GM12878 (cell line): ENCODE data around the gene MINPP1. TPM values are rescaled to one million over a fixed set of nuclear protein-coding genes. Genes with fewer than 3 reads are reported as not detected.

ENCODE experiments used
- ATAC-seq: fragments of 200-7000 bp; cut with Tn5 transposase; 3 replicates; pipeline ENCODE4 v1.9.1; 2020; ENCODE audit warnings: mild to moderate bottlenecking, moderate library complexity
- BruUV-seq: library from RNA; stranded (reverse); fragments of 400-500 nt; replicated peaks from 2 replicates; lab custom pipeline; 2021; lab: Mats Ljungman, UMichigan
- CTCF ChIA-PET: fragments of 300-600 bp; sonication (Branson Sonifier 250); formaldehyde crosslinking; extraction: SDS; loops from one replicate; lab custom pipeline; 2021; ENCODE audit warnings: inconsistent platforms; lab: Yijun Ruan, JAX
- POLR2A ChIA-PET: fragments of 350-600 bp; formaldehyde crosslinking; extraction: SDS; loops from one replicate; lab custom pipeline; 2021; ENCODE audit warnings: inconsistent platforms; lab: Charles Lee
- RAD21 ChIA-PET: fragments of 300-600 bp; sonication (Branson Sonifier 250); formaldehyde crosslinking; loops from one replicate; lab custom pipeline; 2023; ENCODE audit warnings: antibody characterized with exemption; ENCODE audit not compliant: unreplicated experiment; lab: Charles Lee
- SMC1A ChIA-PET: fragments of 300-600 bp; sonication (Branson Sonifier 250); formaldehyde crosslinking; loops from one replicate; lab custom pipeline; 2023; ENCODE audit not compliant: unreplicated experiment, uncharacterized antibody; lab: Charles Lee
- DNase-seq: peaks from one replicate; pipeline ENCODE4 v3.0.0-alpha.2; 2011; ENCODE audit warnings: low read depth, low spot score
- FAIRE-seq: peaks from 3 replicates; lab custom pipeline; 2011; peaks lifted over from hg19 to GRCh38; lab: Jason Lieb, UNC
- H2AFZ ChIP-seq: 2 replicates; pipeline ENCODE4 v1.6.0; 2011; ENCODE audit warnings: low read depth, low read length, control low read depth; ENCODE audit not compliant: control insufficient read depth
- H3K27ac ChIP-seq: 2 replicates; pipeline ENCODE4 v1.5.1; 2011; ENCODE audit warnings: control low read depth; ENCODE audit not compliant: control insufficient read depth, insufficient read depth
- H3K27me3 ChIP-seq, 2 experiments: replicated peaks in 1 of 2; 2 replicates each; pipeline versions ENCODE4 v1.6.0 to v1.6.1; 2011; ENCODE audit warnings: low read length in 1 of 2; ENCODE audit not compliant: control insufficient read depth in 2 of 2, insufficient read depth in 2 of 2
- H3K36me3 ChIP-seq, 2 experiments: 2 replicates each; pipeline ENCODE4 v1.5.1; 2011; ENCODE audit warnings: low read length in 1 of 2; ENCODE audit not compliant: control insufficient read depth in 2 of 2, insufficient read depth in 2 of 2
- H3K4me1 ChIP-seq: 2 replicates; pipeline ENCODE4 v1.6.1; 2011; ENCODE audit warnings: mild to moderate bottlenecking, low read length, moderate library complexity, mixed read lengths; ENCODE audit not compliant: control insufficient read depth, insufficient read depth
- H3K4me2 ChIP-seq: 2 replicates; pipeline ENCODE4 v1.6.0; 2011; ENCODE audit warnings: control low read depth; ENCODE audit not compliant: control insufficient read depth, insufficient read depth
- H3K4me3 ChIP-seq: fragments of 200-600 bp; sonication (generic); 2 replicates; pipeline ENCODE4 v1.5.1; 2016
- H3K79me2 ChIP-seq: 2 replicates; pipeline ENCODE4 v1.6.0; 2011; ENCODE audit warnings: low read length; ENCODE audit not compliant: control insufficient read depth, insufficient read depth
- H3K9ac ChIP-seq: 2 replicates; pipeline ENCODE4 v1.8.0; 2011; ENCODE audit warnings: low read length, control low read depth, mixed read lengths; ENCODE audit not compliant: control insufficient read depth, insufficient read depth
- H3K9me3 ChIP-seq: replicated peaks from 3 replicates; pipeline ENCODE4 v1.5.1; 2011; ENCODE audit warnings: mild to moderate bottlenecking, low read length; ENCODE audit not compliant: control insufficient read depth, insufficient read depth
- H4K20me1 ChIP-seq: 2 replicates; pipeline ENCODE4 v1.6.0; 2011; ENCODE audit not compliant: control insufficient read depth, insufficient read depth
- ATF3 ChIP-seq: IDR thresholded peaks from 2 replicates; pipeline ENCODE4 v1.6.1; 2011; ENCODE audit warnings: low read depth, mild to moderate bottlenecking, low read length, moderate library complexity, borderline replicate concordance; ENCODE audit errors: extremely low read depth
- ELK1 ChIP-seq: IDR thresholded peaks from 2 replicates; pipeline ENCODE4 v1.6.1; 2012; ENCODE audit warnings: low read depth, low read length, improper control_type of control experiment
- HDAC2 ChIP-seq: fragments of 200-600 bp; sonication (generic); IDR thresholded peaks from 2 replicates; pipeline ENCODE4 v1.6.1; 2017
- LARP7 ChIP-seq: fragments of 450-650 bp; IDR thresholded peaks from 2 replicates; pipeline ENCODE4 v1.6.1; 2017; ENCODE audit warnings: mild to moderate bottlenecking
- NFYA ChIP-seq: IDR thresholded peaks from 2 replicates; pipeline ENCODE4 v1.6.1; 2011; ENCODE audit warnings: low read depth, mild to moderate bottlenecking, low read length, improper control_type of control experiment, borderline replicate concordance
- RAD21 ChIP-seq: IDR thresholded peaks from 2 replicates; pipeline ENCODE4 v1.6.1; 2011; ENCODE audit warnings: mild to moderate bottlenecking, low read depth, low read length, moderate library complexity; ENCODE audit not compliant: insufficient read depth
- SIX5 ChIP-seq: IDR thresholded peaks from 2 replicates; pipeline ENCODE4 v1.6.1; 2011; ENCODE audit warnings: mild to moderate bottlenecking, low read depth, low read length, moderate library complexity; ENCODE audit not compliant: severe bottlenecking
- TCF12 ChIP-seq: IDR thresholded peaks from 2 replicates; pipeline ENCODE4 v1.6.1; 2011; ENCODE audit warnings: low read depth, mild to moderate bottlenecking, low read length
- TCF7 ChIP-seq: IDR thresholded peaks from 2 replicates; pipeline ENCODE4 v1.6.1; 2014; ENCODE audit warnings: antibody characterized with exemption, borderline replicate concordance
- ZNF207 ChIP-seq: fragments of 450-650 bp; IDR thresholded peaks from 2 replicates; pipeline ENCODE4 v1.6.1; 2014; ENCODE audit warnings: antibody characterized with exemption, mild to moderate bottlenecking, borderline replicate concordance
- WGBS: methylation state at CpG from one replicate; pipeline ENCODE4 v1.1.6; 2016; ENCODE audit warnings: low lambda C conversion rate; ENCODE audit not compliant: insufficient replicate concordance, insufficient coverage; ENCODE audit errors: missing lambda C conversion rate; 5-methylcytosine and 5-hydroxymethylcytosine counted together
- in situ Hi-C: fragments of 300-500 bp; cut with MboI; formaldehyde crosslinking; loops from 9 replicates; pipeline ENCODE4 v1.14.3; 2018; ENCODE audit warnings: mixed read lengths
- intact Hi-C: fragments of 100-400 bp; cut with micrococcal nuclease; formaldehyde crosslinking; loops from one replicate; pipeline ENCODE4 v1.14.2; 2022; ENCODE audit not compliant: unreplicated experiment
- polyA plus RNA-seq, 11 experiments: library from polyadenylated mRNA; depleted of rRNA in 4 of 11; unstranded in 6 of 11; stranded (reverse) in 5 of 11; fragments of >200 nt; fragmentation: Nextera tagmentation in 4 of 11; fragmentation: Illumina TruSeq in 1 of 11; extraction: Ambion mirVana in 4 of 11; extraction: Trizol in 1 of 11; gene quantifications; 1 replicate in 1 of 11; 2 replicates in 10 of 11; pipeline versions ENCODE4 v1.2.1 to v1.2.3, GENCODE V29; 2011 to 2016; ENCODE audit warnings: inconsistent platforms in 2 of 11, missing spikeins in 2 of 11, low read depth in 1 of 11
- total RNA-seq, 4 experiments: library from RNA; depleted of rRNA in 3 of 4; stranded (reverse); fragments of >200 nt in 3 of 4; fragmentation: Illumina TruSeq in 1 of 4; extraction: Trizol in 1 of 4; gene quantifications; 2 replicates each; pipeline versions ENCODE4 v1.2.1 to v1.2.3, GENCODE V29; 2013 to 2021

The MINPP1 gene
- total and polyA plus RNA-seq, 10 of the 15 experiments (the other 5 are each of a cell fraction or from before 2014, with no cell fraction given), result 3.9 to 29.2 (median 10.7) TPM

GRCh38 chr10:87552248-87552929 lies 47.7 kb downstream of the MINPP1 start:
- Histone ChIP-seq H3K36me3 (no peaks in the 10 kb centered on the region), H4K20me1 (no peaks in the 10 kb centered on the region), H3K4me3 (no peak overlapping the region), H3K79me2 (no peaks in the 10 kb centered on the region), H3K4me1 (no peaks in the 10 kb centered on the region), H3K9me3 (no peaks in the 10 kb centered on the region), H2AFZ (no peak overlapping the region), H3K27me3 (no peaks in the 10 kb centered on the region), H3K4me2 (no peak overlapping the region), H3K27ac (no peak overlapping the region), H3K9ac (no peak overlapping the region)
- DNase-seq, result no peak
- POLR2A ChIA-PET, result no interaction called here
- FAIRE-seq, result no peak
- TF ChIP-seq RAD21 (no peak), TCF12 (no peak), TCF7 (no peak), ATF3 (no peak), NFYA (no peak), SIX5 (no peak), ELK1 (no peak), ZNF207 (no peak), LARP7 (no peak), HDAC2 (no peak)
- intact Hi-C loops, result no loop called here
- BruUV-seq, result no TSS peak
- CTCF ChIA-PET, result interaction anchor here (0.9 kb wide), 1 partner anchor 25 kb away, joined by 4 read pairs; no protein-coding TSS in a partner anchor
- in situ Hi-C loops, result no loop called here
- ATAC-seq, result no peak
- WGBS, result 53% methylated on average over 2 of the region's 2 CpGs
- SMC1A ChIA-PET, result interaction anchor here (0.8 kb wide), 1 partner anchor 14 kb away, joined by 3 read pairs; no protein-coding TSS in a partner anchor
- RAD21 ChIA-PET, result no interaction called here
